GM12878 (cell line): Measurements from ENCODE around the gene OXCT1. TPM values are rescaled to one million over a fixed set of nuclear protein-coding genes. Genes with fewer than 3 reads are reported as not detected.

Experiments used
- ATAC-seq: fragments of 200-7000 bp; cut with Tn5 transposase; 3 replicates; pipeline ENCODE4 v1.9.1; 2020; ENCODE audit warnings: mild to moderate bottlenecking, moderate library complexity
- BruUV-seq: library from RNA; stranded (reverse); fragments of 400-500 nt; replicated peaks from 2 replicates; lab custom pipeline; 2021; lab: Mats Ljungman, UMichigan
- CTCF ChIA-PET: fragments of 300-600 bp; sonication (Branson Sonifier 250); formaldehyde crosslinking; extraction: SDS; loops from one replicate; lab custom pipeline; 2021; ENCODE audit warnings: inconsistent platforms; lab: Yijun Ruan, JAX
- POLR2A ChIA-PET: fragments of 350-600 bp; formaldehyde crosslinking; extraction: SDS; loops from one replicate; lab custom pipeline; 2021; ENCODE audit warnings: inconsistent platforms; lab: Charles Lee
- RAD21 ChIA-PET: fragments of 300-600 bp; sonication (Branson Sonifier 250); formaldehyde crosslinking; loops from one replicate; lab custom pipeline; 2023; ENCODE audit warnings: antibody characterized with exemption; ENCODE audit not compliant: unreplicated experiment; lab: Charles Lee
- SMC1A ChIA-PET: fragments of 300-600 bp; sonication (Branson Sonifier 250); formaldehyde crosslinking; loops from one replicate; lab custom pipeline; 2023; ENCODE audit not compliant: unreplicated experiment, uncharacterized antibody; lab: Charles Lee
- DNase-seq: peaks from one replicate; pipeline ENCODE4 v3.0.0-alpha.2; 2011; ENCODE audit warnings: low read depth, low spot score
- FAIRE-seq: peaks from 3 replicates; lab custom pipeline; 2011; peaks lifted over from hg19 to GRCh38; lab: Jason Lieb, UNC
- H2AFZ ChIP-seq: 2 replicates; pipeline ENCODE4 v1.6.0; 2011; ENCODE audit warnings: low read depth, low read length, control low read depth; ENCODE audit not compliant: control insufficient read depth
- H3K27ac ChIP-seq: 2 replicates; pipeline ENCODE4 v1.5.1; 2011; ENCODE audit warnings: control low read depth; ENCODE audit not compliant: control insufficient read depth, insufficient read depth
- H3K27me3 ChIP-seq, 2 experiments: replicated peaks in 1 of 2; 2 replicates each; pipeline versions ENCODE4 v1.6.0 to v1.6.1; 2011; ENCODE audit warnings: low read length in 1 of 2; ENCODE audit not compliant: control insufficient read depth in 2 of 2, insufficient read depth in 2 of 2
- H3K36me3 ChIP-seq, 2 experiments: 2 replicates each; pipeline ENCODE4 v1.5.1; 2011; ENCODE audit warnings: low read length in 1 of 2; ENCODE audit not compliant: control insufficient read depth in 2 of 2, insufficient read depth in 2 of 2
- H3K4me1 ChIP-seq: 2 replicates; pipeline ENCODE4 v1.6.1; 2011; ENCODE audit warnings: mild to moderate bottlenecking, low read length, moderate library complexity, mixed read lengths; ENCODE audit not compliant: control insufficient read depth, insufficient read depth
- H3K4me2 ChIP-seq: 2 replicates; pipeline ENCODE4 v1.6.0; 2011; ENCODE audit warnings: control low read depth; ENCODE audit not compliant: control insufficient read depth, insufficient read depth
- H3K4me3 ChIP-seq: fragments of 200-600 bp; sonication (generic); 2 replicates; pipeline ENCODE4 v1.5.1; 2016
- H3K79me2 ChIP-seq: 2 replicates; pipeline ENCODE4 v1.6.0; 2011; ENCODE audit warnings: low read length; ENCODE audit not compliant: control insufficient read depth, insufficient read depth
- H3K9ac ChIP-seq: 2 replicates; pipeline ENCODE4 v1.8.0; 2011; ENCODE audit warnings: low read length, control low read depth, mixed read lengths; ENCODE audit not compliant: control insufficient read depth, insufficient read depth
- H3K9me3 ChIP-seq: replicated peaks from 3 replicates; pipeline ENCODE4 v1.5.1; 2011; ENCODE audit warnings: mild to moderate bottlenecking, low read length; ENCODE audit not compliant: control insufficient read depth, insufficient read depth
- H4K20me1 ChIP-seq: 2 replicates; pipeline ENCODE4 v1.6.0; 2011; ENCODE audit not compliant: control insufficient read depth, insufficient read depth
- EZH2 ChIP-seq: IDR thresholded peaks from 2 replicates; pipeline ENCODE4 v1.6.1; 2012; ENCODE audit warnings: low read depth, mild to moderate bottlenecking, control low read depth, inconsistent platforms, low read length, borderline replicate concordance; ENCODE audit not compliant: control insufficient read depth
- MXI1 ChIP-seq: fragments of 150-350 bp; IDR thresholded peaks from 2 replicates; pipeline ENCODE4 v1.6.1; 2011; ENCODE audit warnings: low read depth, mild to moderate bottlenecking, inconsistent platforms, low read length, improper control_type of control experiment
- MYB ChIP-seq: fragments of 150-350 bp; IDR thresholded peaks from 2 replicates; pipeline ENCODE4 v1.6.1; 2014; ENCODE audit warnings: mild to moderate bottlenecking, low read depth, low read length, borderline replicate concordance
- NFYB ChIP-seq: IDR thresholded peaks from 2 replicates; pipeline ENCODE4 v1.6.1; 2011; ENCODE audit warnings: low read depth, mild to moderate bottlenecking, low read length, improper control_type of control experiment, moderate library complexity; ENCODE audit not compliant: insufficient read depth
- RAD21 ChIP-seq: IDR thresholded peaks from 2 replicates; pipeline ENCODE4 v1.6.1; 2011; ENCODE audit warnings: mild to moderate bottlenecking, low read depth, low read length, moderate library complexity; ENCODE audit not compliant: insufficient read depth
- RELA ChIP-seq: fragments of 450-650 bp; IDR thresholded peaks from 2 replicates; pipeline ENCODE4 v1.8.0; 2014; ENCODE audit warnings: borderline replicate concordance; ENCODE audit not compliant: partially characterized antibody
- SREBF2 ChIP-seq: IDR thresholded peaks from 2 replicates; pipeline ENCODE4 v1.6.1; 2012; ENCODE audit warnings: mild to moderate bottlenecking, low read length
- SRF ChIP-seq, 2 experiments: IDR thresholded peaks; 2 replicates each; pipeline ENCODE4 v1.6.1; 2011; ENCODE audit warnings: low read depth in 2 of 2, low read length in 2 of 2, mild to moderate bottlenecking in 1 of 2, moderate library complexity in 1 of 2
- WGBS: methylation state at CpG from one replicate; pipeline ENCODE4 v1.1.6; 2016; ENCODE audit warnings: low lambda C conversion rate; ENCODE audit not compliant: insufficient replicate concordance, insufficient coverage; ENCODE audit errors: missing lambda C conversion rate; 5-methylcytosine and 5-hydroxymethylcytosine counted together
- in situ Hi-C: fragments of 300-500 bp; cut with MboI; formaldehyde crosslinking; loops from 9 replicates; pipeline ENCODE4 v1.14.3; 2018; ENCODE audit warnings: mixed read lengths
- intact Hi-C: fragments of 100-400 bp; cut with micrococcal nuclease; formaldehyde crosslinking; loops from one replicate; pipeline ENCODE4 v1.14.2; 2022; ENCODE audit not compliant: unreplicated experiment
- polyA plus RNA-seq, 11 experiments: library from polyadenylated mRNA; depleted of rRNA in 4 of 11; unstranded in 6 of 11; stranded (reverse) in 5 of 11; fragments of >200 nt; fragmentation: Nextera tagmentation in 4 of 11; fragmentation: Illumina TruSeq in 1 of 11; extraction: Ambion mirVana in 4 of 11; extraction: Trizol in 1 of 11; gene quantifications; 1 replicate in 1 of 11; 2 replicates in 10 of 11; pipeline versions ENCODE4 v1.2.1 to v1.2.3, GENCODE V29; 2011 to 2016; ENCODE audit warnings: inconsistent platforms in 2 of 11, missing spikeins in 2 of 11, low read depth in 1 of 11
- total RNA-seq, 4 experiments: library from RNA; depleted of rRNA in 3 of 4; stranded (reverse); fragments of >200 nt in 3 of 4; fragmentation: Illumina TruSeq in 1 of 4; extraction: Trizol in 1 of 4; gene quantifications; 2 replicates each; pipeline versions ENCODE4 v1.2.1 to v1.2.3, GENCODE V29; 2013 to 2021
- TF ChIP-seq, protein P1 (sequence below): fragments of 450-650 bp; IDR thresholded peaks from 2 replicates; pipeline ENCODE4 v1.6.1; 2017; ENCODE audit warnings: mild to moderate bottlenecking
- TF ChIP-seq, protein P2 (sequence below): fragments of 450-650 bp; IDR thresholded peaks from 2 replicates; pipeline ENCODE4 v1.6.1; 2014; ENCODE audit warnings: mild to moderate bottlenecking
- TF ChIP-seq, protein P3 (sequence below): IDR thresholded peaks from 2 replicates; pipeline ENCODE4 v1.6.1; 2012; ENCODE audit warnings: low read depth, low read length, improper control_type of control experiment
- TF ChIP-seq, protein P4 (sequence below): fragments of 450-650 bp; formaldehyde crosslinking; IDR thresholded peaks from 2 replicates; pipeline ENCODE4 v1.4.0; 2020; ENCODE audit warnings: mild to moderate bottlenecking, moderate library complexity

The OXCT1 gene
- total and polyA plus RNA-seq, 10 of the 15 experiments (the other 5 are each of a cell fraction or from before 2014, with no cell fraction given), result 46.9 to 103 (median 70.5) TPM

DNA sequence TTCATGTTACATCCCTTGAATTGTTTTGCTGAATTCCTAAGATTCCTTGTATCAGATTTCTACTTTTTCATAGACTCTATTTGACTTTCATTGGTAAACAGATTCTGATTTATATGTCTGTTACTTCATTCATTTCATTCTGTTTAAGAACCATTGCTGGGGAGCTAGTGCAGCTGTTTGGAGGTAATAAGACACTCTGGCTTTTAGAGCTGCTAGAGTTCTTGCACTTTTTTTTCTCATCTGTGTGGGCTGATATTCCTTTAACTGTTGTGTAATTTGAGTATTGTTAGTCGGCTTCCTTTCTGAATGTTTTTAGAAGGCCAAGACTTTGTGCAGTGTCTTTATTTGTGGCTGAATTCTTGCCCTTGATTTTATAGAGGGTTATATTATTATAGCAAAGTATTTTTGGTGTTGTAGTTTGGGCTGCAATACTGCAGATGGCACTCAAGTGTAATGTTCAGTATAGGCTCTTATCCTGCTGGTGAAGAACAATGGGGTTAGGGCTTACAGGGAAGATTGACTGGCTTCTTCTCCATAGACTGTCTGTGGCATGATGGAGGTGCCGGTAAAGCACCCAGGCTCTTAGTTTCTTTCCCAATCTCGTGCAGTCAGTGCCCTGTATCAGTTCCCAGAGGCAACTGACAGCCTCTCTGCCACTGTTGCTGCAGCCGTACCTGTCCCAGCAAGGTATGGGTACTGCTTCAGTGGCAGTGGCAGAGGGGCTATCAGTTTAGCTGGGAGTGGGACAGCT lies 162.2 kb downstream of the OXCT1 start (continued):
- TF ChIP-seq RAD21, result peak; percentile 83

DNA sequence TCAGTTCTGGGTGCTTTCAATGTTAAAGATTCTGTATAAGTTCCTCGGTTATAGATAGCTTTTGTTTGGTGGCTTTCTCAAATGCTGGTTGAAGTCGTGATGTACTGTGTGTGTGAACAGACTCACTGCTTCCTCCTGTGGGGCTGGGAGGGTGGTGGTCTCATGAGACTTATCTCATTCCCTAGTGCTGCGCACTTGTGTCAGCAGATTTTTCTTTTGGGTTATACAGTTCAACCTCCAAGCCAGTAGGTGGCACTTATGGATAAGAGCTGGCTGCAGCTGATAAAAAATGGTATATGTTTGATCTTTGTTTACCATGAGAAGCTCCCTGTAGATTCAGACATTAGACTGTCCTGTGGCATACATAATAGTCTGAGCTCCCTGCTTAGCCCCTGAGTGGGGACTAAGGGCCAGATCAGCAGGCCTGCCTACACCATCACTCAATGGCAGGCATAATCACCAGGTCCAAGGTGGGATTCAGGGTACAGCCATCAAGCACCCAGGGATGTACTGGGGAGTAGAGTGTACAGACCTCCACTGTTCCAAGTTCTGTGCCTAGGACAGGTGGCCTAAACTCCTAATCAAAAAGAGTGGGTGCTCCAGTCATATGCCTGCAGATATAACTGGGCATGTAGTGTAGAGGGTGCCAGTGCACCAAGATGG lies 174.2 kb downstream of the OXCT1 start:
- Histone ChIP-seq H3K9ac (no peak overlapping the region), H3K4me1 (no peaks in the 10 kb centered on the region), H3K36me3 (no peaks in the 10 kb centered on the region), H3K27ac (no peak overlapping the region), H3K4me2 (no peak overlapping the region), H3K27me3 (no peaks in the 10 kb centered on the region), H2AFZ (no peak overlapping the region), H4K20me1 (no peaks in the 10 kb centered on the region), H3K4me3 (no peak overlapping the region), H3K79me2 (no peaks in the 10 kb centered on the region), H3K9me3 (no peaks in the 10 kb centered on the region)
- RAD21 ChIA-PET, result interaction anchor here (1.2 to 3.7 kb wide), 3 partner anchors 142 to 361 kb away, joined by 4 to 27 read pairs (median 6); no protein-coding TSS in a partner anchor
- CTCF ChIA-PET, result interaction anchor here (0.6 to 3.8 kb wide), 19 partner anchors 8 to 936 kb away, joined by 3 to 34 read pairs (median 3); no protein-coding TSS in a partner anchor
- FAIRE-seq (peak; percentile 72), DNase-seq (no peak), ATAC-seq (peak; percentile 90)
- POLR2A ChIA-PET, result no interaction called here
- intact Hi-C loops, result loop anchor here (1.0 to 5.0 kb wide), 2 partner anchors 147 to 361 kb away; no protein-coding TSS in a partner anchor
- in situ Hi-C loops, result loop anchor here (5.0 to 10.0 kb wide), 2 partner anchors 146 to 359 kb away; no protein-coding TSS in a partner anchor
- 27% methylated on average over 3 of the region's 3 CpGs for WGBS
- no TSS peak for BruUV-seq
- SMC1A ChIA-PET, result interaction anchor here (0.6 to 4.0 kb wide), 11 partner anchors 14 to 1071 kb away, joined by 3 to 25 read pairs (median 3); no protein-coding TSS in a partner anchor
- TF ChIP-seq SREBF2 (no peak), RELA (no peak), MYB (no peak), MXI1 (no peak), NFYB (no peak), EZH2 (no peak), SRF (IDR thresholded peaks at IDR 0.05; ENCODE audit: low read depth in 2 of 2, low read length in 2 of 2) (no peak)
- TF ChIP-seq, protein P1, sequence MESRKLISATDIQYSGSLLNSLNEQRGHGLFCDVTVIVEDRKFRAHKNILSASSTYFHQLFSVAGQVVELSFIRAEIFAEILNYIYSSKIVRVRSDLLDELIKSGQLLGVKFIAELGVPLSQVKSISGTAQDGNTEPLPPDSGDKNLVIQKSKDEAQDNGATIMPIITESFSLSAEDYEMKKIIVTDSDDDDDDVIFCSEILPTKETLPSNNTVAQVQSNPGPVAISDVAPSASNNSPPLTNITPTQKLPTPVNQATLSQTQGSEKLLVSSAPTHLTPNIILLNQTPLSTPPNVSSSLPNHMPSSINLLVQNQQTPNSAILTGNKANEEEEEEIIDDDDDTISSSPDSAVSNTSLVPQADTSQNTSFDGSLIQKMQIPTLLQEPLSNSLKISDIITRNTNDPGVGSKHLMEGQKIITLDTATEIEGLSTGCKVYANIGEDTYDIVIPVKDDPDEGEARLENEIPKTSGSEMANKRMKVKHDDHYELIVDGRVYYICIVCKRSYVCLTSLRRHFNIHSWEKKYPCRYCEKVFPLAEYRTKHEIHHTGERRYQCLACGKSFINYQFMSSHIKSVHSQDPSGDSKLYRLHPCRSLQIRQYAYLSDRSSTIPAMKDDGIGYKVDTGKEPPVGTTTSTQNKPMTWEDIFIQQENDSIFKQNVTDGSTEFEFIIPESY, result no peak
- TF ChIP-seq, protein P2, sequence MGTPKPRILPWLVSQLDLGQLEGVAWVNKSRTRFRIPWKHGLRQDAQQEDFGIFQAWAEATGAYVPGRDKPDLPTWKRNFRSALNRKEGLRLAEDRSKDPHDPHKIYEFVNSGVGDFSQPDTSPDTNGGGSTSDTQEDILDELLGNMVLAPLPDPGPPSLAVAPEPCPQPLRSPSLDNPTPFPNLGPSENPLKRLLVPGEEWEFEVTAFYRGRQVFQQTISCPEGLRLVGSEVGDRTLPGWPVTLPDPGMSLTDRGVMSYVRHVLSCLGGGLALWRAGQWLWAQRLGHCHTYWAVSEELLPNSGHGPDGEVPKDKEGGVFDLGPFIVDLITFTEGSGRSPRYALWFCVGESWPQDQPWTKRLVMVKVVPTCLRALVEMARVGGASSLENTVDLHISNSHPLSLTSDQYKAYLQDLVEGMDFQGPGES, result no peak
- TF ChIP-seq, protein P3, sequence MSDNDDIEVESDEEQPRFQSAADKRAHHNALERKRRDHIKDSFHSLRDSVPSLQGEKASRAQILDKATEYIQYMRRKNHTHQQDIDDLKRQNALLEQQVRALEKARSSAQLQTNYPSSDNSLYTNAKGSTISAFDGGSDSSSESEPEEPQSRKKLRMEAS, result no peak
- TF ChIP-seq, protein P4, sequence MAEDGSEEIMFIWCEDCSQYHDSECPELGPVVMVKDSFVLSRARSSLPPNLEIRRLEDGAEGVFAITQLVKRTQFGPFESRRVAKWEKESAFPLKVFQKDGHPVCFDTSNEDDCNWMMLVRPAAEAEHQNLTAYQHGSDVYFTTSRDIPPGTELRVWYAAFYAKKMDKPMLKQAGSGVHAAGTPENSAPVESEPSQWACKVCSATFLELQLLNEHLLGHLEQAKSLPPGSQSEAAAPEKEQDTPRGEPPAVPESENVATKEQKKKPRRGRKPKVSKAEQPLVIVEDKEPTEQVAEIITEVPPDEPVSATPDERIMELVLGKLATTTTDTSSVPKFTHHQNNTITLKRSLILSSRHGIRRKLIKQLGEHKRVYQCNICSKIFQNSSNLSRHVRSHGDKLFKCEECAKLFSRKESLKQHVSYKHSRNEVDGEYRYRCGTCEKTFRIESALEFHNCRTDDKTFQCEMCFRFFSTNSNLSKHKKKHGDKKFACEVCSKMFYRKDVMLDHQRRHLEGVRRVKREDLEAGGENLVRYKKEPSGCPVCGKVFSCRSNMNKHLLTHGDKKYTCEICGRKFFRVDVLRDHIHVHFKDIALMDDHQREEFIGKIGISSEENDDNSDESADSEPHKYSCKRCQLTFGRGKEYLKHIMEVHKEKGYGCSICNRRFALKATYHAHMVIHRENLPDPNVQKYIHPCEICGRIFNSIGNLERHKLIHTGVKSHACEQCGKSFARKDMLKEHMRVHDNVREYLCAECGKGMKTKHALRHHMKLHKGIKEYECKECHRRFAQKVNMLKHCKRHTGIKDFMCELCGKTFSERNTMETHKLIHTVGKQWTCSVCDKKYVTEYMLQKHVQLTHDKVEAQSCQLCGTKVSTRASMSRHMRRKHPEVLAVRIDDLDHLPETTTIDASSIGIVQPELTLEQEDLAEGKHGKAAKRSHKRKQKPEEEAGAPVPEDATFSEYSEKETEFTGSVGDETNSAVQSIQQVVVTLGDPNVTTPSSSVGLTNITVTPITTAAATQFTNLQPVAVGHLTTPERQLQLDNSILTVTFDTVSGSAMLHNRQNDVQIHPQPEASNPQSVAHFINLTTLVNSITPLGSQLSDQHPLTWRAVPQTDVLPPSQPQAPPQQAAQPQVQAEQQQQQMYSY (CRISPR knock-in tag), result no peak
